C4-2B (cell line): Measurements from ENCODE around the gene L3MBTL2.

Experiments
- H3K27ac ChIP-seq: fragments of 450-650 bp; 2 replicates; pipeline ENCODE4 v1.5.1; 2017
- CTCF ChIP-seq: fragments of 450-650 bp; conservative IDR thresholded peaks from 2 replicates; pipeline ENCODE4 v1.5.1; 2017; ENCODE audit warnings: mild to moderate bottlenecking
- ZFX ChIP-seq: fragments of 450-650 bp; IDR thresholded peaks from 2 replicates; pipeline ENCODE4 v1.6.1; 2017

Gene L3MBTL2

GRCh38 chr22:41280065-41280464 is 75.0 kb downstream of the L3MBTL2 start:
- H3K27ac ChIP-seq: no peak overlapping the region
- TF ChIP-seq ZFX (no peak), CTCF (no peak)

- no peak for TF ChIP-seq CTCF
- TF ChIP-seq ZFX: no peak
- no peak overlapping the region for H3K27ac ChIP-seq
These were observed 75.7 kb downstream of the L3MBTL2 start for GRCh38 chr22:41280854-41281253.
